ENCODE data around the gene RBBP9. TPM values are rescaled to one million over a fixed set of nuclear protein-coding genes. Genes with fewer than 3 reads are reported as not detected.

RBBP9 gene
- total and polyA plus RNA-seq, 9 of the 15 experiments (the other 6 are each of a cell fraction or from before 2014, with no cell fraction given): 0.94 to 4.4 (median 2.5) TPM

DNA sequence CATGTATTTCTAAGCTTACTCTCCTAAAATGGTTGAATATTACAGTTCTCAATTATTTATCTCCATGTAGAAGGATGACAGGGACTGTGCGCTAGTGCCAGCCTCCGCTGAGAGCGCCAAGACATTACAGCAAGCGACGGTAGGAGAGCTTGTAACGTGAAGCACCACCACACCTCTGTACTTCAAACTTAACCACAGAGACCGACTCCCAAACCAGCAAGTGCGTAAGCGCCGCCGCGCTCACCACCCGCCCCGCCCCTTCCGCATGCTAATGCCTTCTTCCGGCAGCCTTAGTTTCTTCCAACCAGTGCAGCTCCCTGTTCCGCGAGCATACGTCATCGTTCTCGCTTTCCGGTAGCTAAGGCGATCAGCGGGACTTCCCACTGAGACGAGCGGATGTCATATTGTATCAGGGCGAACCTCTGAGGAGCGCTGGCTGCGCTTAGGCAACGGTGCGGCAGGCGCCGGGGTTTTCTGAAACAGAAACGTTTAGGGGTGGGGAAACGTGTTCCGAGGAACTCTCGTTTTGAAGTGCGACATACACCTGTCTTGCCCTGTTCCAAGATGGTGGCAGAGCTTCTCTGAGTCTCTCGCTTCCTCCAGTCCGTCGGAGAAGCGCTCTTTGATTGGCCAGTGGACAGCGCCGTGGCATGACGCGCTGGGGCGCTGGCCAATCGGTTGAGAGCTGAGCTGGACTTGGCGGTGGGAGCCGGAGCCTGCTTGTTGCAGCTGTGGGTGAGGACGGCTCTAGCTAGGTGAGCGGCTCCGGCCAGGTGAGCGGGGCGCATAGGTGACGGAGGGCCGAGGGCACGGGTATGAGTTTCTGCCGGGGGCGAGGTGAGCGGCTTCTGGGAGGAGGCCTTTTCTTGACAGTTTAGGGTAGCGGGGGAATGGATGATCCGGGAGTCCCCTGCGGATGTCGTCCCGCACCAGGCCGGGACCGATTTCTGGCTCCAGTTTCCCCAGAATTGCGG, 10.5 kb upstream of the RBBP9 start, which contains the start of gene SEC23B (continued):
- TF ChIP-seq CREM (IDR thresholded peaks at IDR 0.05; ENCODE audit: low read depth) (peak; percentile 88), ZNF12 (CRISPR knock-in tag; IDR thresholded peaks at IDR 0.05) (peak; percentile 81), TSC22D4 (tag; IDR thresholded peaks at IDR 0.05) (no peak), CHCHD3 (CRISPR knock-in tag; IDR thresholded peaks at IDR 0.05) (no peak), STAT5A (IDR thresholded peaks at IDR 0.05; ENCODE audit: borderline replicate concordance, low read length) (no peak), FOS (IDR thresholded peaks at IDR 0.05; ENCODE audit: extremely low read depth, insufficient read length) (peak; percentile 74), RBM14 (IDR thresholded peaks at IDR 0.05; ENCODE audit: borderline replicate concordance, insufficient read depth, low read depth, low read length) (no peak), JUND (IDR thresholded peaks at IDR 0.05; ENCODE audit: borderline replicate concordance, low read depth, low read length) (peak; percentile 72), JUND (tag; IDR thresholded peaks at IDR 0.05; ENCODE audit: borderline replicate concordance, low read depth, low read length) (peak; percentile 76; the same call in 2 of the 3 replicates), HSF4 (CRISPR knock-in tag; IDR thresholded peaks at IDR 0.05; ENCODE audit: borderline replicate concordance) (no peak), ASH1L (IDR thresholded peaks at IDR 0.05; ENCODE audit: borderline replicate concordance, low read depth, partially characterized antibody) (peak; percentile 55), ESRRA (IDR thresholded peaks at IDR 0.05; ENCODE audit: borderline replicate concordance, low read depth) (peak; percentile 43; the same call in 1 of the 2 replicates), FOSL1 (tag; conservative IDR thresholded peaks at IDR 0.05) (0 out of 2 replicates have a peak, but pooled peaks have one; percentile 5), FOXK2 (conservative IDR thresholded peaks at IDR 0.05 in 1 of 2, IDR thresholded peaks at IDR 0.05 in 1 of 2; ENCODE audit: low read depth in 2 of 2) (no peak), CREBBP (IDR thresholded peaks at IDR 0.05; ENCODE audit: low read depth, low read length) (no peak), POLR2A (conservative IDR thresholded peaks at IDR 0.05) (peak; percentile 91), NR4A1 (CRISPR knock-in tag; IDR thresholded peaks at IDR 0.05) (no peak), NR4A1 (tag; IDR thresholded peaks at IDR 0.05) (no peak), ETV1 (tag; conservative IDR thresholded peaks at IDR 0.05; ENCODE audit: low read depth) (peak; percentile 81), E2F6 (IDR thresholded peaks at IDR 0.05; ENCODE audit: borderline replicate concordance in 1 of 2, extremely low read depth in 1 of 2, insufficient read depth in 1 of 2, insufficient read length in 1 of 2, low read depth in 1 of 2, low read length in 1 of 2, poor library complexity in 1 of 2, severe bottlenecking in 1 of 2) (peak in 1 of 2 experiments; percentile 68), POLR3A (IDR thresholded peaks at IDR 0.05; ENCODE audit: borderline replicate concordance, extremely low read depth, insufficient read depth, insufficient read length) (no peak)
- TF ChIP-seq, protein P1, sequence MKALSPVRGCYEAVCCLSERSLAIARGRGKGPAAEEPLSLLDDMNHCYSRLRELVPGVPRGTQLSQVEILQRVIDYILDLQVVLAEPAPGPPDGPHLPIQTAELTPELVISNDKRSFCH (CRISPR knock-in tag; IDR thresholded peaks at IDR 0.05): no peak
- TF ChIP-seq, protein P1 (tag; IDR thresholded peaks at IDR 0.05): peak; percentile 29; the same call in 1 of the 2 replicates
- TF ChIP-seq, protein P2, sequence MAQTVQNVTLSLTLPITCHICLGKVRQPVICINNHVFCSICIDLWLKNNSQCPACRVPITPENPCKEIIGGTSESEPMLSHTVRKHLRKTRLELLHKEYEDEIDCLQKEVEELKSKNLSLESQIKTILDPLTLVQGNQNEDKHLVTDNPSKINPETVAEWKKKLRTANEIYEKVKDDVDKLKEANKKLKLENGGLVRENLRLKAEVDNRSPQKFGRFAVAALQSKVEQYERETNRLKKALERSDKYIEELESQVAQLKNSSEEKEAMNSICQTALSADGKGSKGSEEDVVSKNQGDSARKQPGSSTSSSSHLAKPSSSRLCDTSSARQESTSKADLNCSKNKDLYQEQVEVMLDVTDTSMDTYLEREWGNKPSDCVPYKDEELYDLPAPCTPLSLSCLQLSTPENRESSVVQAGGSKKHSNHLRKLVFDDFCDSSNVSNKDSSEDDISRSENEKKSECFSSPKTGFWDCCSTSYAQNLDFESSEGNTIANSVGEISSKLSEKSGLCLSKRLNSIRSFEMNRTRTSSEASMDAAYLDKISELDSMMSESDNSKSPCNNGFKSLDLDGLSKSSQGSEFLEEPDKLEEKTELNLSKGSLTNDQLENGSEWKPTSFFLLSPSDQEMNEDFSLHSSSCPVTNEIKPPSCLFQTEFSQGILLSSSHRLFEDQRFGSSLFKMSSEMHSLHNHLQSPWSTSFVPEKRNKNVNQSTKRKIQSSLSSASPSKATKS (CRISPR knock-in tag; IDR thresholded peaks at IDR 0.05): no peak

Measured in K562 (cell line).